Spinal cord (tissue), 10 donors: ENCODE data around the gene BTG2. TPM values are rescaled to one million over a fixed set of nuclear protein-coding genes. Genes with fewer than 3 reads are reported as not detected.
A peak's percentile ranks its signal among the peaks of the same experiment; 100 is the strongest.
"Not testable (repeated sequence)": the region's sequence is repeated elsewhere in the genome, so short reads cannot be mapped to it uniquely, and the experiment has no call there.

Experiments used
- DNase-seq, 6 donors: peaks; one replicate each; pipeline versions ENCODE4 v3.0.0 to v3.0.0-alpha.2; 2013 to 2015; ENCODE audit warnings: low spot score in 6 of 6, low read depth in 4 of 6
- H3K27ac ChIP-seq: one replicate; pipeline ENCODE4 v1.5.1; 2013; ENCODE audit warnings: low read depth, low read length, control low read depth
- H3K27me3 ChIP-seq: one replicate; pipeline ENCODE4 v1.6.1; 2013; ENCODE audit warnings: low read length; ENCODE audit not compliant: control insufficient read depth, insufficient read depth
- H3K36me3 ChIP-seq: one replicate; pipeline ENCODE4 v1.6.1; 2013; ENCODE audit warnings: low read length; ENCODE audit not compliant: control insufficient read depth, insufficient read depth
- H3K4me1 ChIP-seq: one replicate; pipeline ENCODE4 v1.6.1; 2013; ENCODE audit warnings: low read length; ENCODE audit not compliant: control insufficient read depth, insufficient read depth
- H3K4me3 ChIP-seq: one replicate; pipeline ENCODE4 v1.5.1; 2013; ENCODE audit warnings: low read depth, low read length, control low read depth
- H3K9me3 ChIP-seq: one replicate; pipeline ENCODE4 v1.6.1; 2013; ENCODE audit warnings: low read length; ENCODE audit not compliant: control insufficient read depth, insufficient read depth
- WGBS: methylation state at CpG from one replicate; pipeline ENCODE4 v1.1.5; 2013; ENCODE audit warnings: missing lambda C conversion rate; ENCODE audit not compliant: insufficient coverage; 5-methylcytosine and 5-hydroxymethylcytosine counted together
- long read RNA-seq, 4 donors: transcript quantifications; one replicate each; lab custom pipeline, GENCODE V29; 2026
- polyA plus RNA-seq, 2 donors: library from polyadenylated mRNA; unstranded; fragments of 120-200 nt; gene quantifications; one replicate each; pipeline ENCODE4 v1.2.1, GENCODE V29; 2013; ENCODE audit not compliant: insufficient read length in 2 of 2
- total RNA-seq, 2 donors: library from RNA; depleted of rRNA in 1 of 2; stranded (reverse); fragments of 120-200 nt in 1 of 2; fragments of >200 nt in 1 of 2; gene quantifications; one replicate each; pipeline versions ENCODE4 v1.2.3 to v1.2.4, GENCODE V29; 2013 to 2014
- donor health status: healthy.

The BTG2 gene, protein sequence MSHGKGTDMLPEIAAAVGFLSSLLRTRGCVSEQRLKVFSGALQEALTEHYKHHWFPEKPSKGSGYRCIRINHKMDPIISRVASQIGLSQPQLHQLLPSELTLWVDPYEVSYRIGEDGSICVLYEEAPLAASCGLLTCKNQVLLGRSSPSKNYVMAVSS
- 10 to 100 TPM; 37.1 to 39.1 TPM for total RNA-seq
- 10 to 100 TPM; 28.4 to 39.5 TPM for polyA plus RNA-seq
- long read RNA-seq, donor 1, transcript BTG2-201 (2 exons, 2,712 nt): major isoform, 6 of 6 reads
- long read RNA-seq, donor 1, partial matches to known transcripts: 0 of 6 reads
- long read RNA-seq, donor 1, other reads (novel, unspliced or antisense): 0 of 6 reads
- long read RNA-seq, donor 2, partial matches to known transcripts: 0 of 4 reads
- long read RNA-seq, donor 2, other reads (novel, unspliced or antisense): 0 of 4 reads
- long read RNA-seq, donor 3, transcript BTG2-201 (2 exons, 2,712 nt): major isoform, 6 of 6 reads
- long read RNA-seq, donor 3, partial matches to known transcripts: 0 of 6 reads
- long read RNA-seq, donor 3, other reads (novel, unspliced or antisense): 0 of 6 reads
- long read RNA-seq, donor 4, transcript BTG2-201 (2 exons, 2,712 nt): major isoform, 17 of 17 reads
- long read RNA-seq, donor 4, partial matches to known transcripts: 0 of 17 reads
- long read RNA-seq, donor 4, other reads (novel, unspliced or antisense): 0 of 17 reads

DNA sequence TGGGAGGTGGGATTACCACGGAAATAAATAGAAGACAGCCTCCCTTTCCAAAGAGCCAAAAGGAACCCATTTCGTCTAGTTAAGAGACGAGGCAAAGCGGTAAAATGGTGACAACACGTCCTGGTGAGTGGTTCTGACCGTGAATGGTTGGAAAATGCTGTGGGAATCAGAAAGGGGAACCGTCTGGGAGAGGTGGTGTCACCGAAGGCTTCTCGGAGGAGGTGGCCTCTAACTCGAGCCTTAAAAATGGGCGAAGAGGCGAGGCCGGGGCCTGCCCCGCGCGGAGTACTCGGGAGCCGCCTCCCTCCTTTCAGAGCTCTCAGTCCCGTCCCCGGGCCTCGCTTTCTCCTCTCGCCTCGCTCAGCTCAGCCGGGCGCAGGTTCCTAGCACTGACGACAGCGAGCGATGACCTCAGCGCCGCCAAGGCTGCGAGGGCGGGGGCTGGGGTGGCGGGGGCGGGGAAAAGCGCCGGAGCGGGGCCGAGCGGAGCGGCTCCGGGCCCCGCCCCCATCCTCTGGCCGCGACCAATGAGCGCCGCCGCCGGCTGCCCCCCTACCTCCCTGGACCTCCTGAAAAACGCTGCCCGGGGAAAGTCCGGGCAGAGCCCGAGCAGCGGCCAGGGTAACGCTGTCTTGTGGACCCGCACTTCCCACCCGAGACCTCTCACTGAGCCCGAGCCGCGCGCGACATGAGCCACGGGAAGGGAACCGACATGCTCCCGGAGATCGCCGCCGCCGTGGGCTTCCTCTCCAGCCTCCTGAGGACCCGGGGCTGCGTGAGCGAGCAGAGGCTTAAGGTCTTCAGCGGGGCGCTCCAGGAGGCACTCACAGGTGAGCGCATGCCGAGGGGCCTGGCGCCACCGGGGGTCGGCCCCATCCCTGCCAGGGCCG, at the start of gene BTG2:
Gene BTG2, plus strand, starts transcription at position 601 of the 890 bp plus-strand sequence. Its CDS starts 88 bp downstream, at position 689.
- Histone ChIP-seq H3K27ac (peak within 1 kb of the TSS; percentile 96), H3K36me3 (peaks cover 13% of the 10 kb centered on the region), H3K4me1 (peaks cover 41% of the 10 kb centered on the region), H3K4me3 (peak within 1 kb of the TSS; percentile 94), H3K27me3 (no peaks in the 10 kb centered on the region), H3K9me3 (no peaks in the 10 kb centered on the region)
- WGBS: 2% methylated on average over 71 of the region's 79 CpGs
- DNase-seq: peak in 4 of 6 donors; percentile 74 to 96 (median 92)

DNA sequence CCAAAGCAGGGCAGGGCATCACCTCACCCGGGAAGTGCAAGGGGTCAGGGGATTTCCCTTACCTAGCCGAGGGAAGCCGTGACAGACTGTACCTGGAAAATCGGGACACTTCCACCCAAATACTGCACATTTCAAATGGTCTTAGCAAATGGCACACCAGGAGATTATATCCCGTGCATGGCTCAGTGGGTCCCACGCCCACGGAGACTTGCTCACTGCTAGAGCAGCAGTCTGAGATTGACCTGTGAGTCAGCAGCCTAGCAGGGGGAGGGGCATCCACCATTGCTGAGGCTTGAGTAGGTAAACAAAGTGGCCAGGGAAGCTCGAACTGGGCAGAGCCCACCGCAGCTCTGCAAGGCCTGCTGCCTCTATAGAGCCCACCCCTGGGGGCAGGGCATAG, 48.7 kb upstream of the BTG2 start:
- H3K4me3 ChIP-seq, H3K4me1 ChIP-seq, H3K27ac ChIP-seq, DNase-seq, H3K27me3 ChIP-seq, H3K36me3 ChIP-seq, H3K9me3 ChIP-seq: not testable (repeated sequence)
- 92% methylated on average over 7 of the region's 9 CpGs for WGBS

DNA sequence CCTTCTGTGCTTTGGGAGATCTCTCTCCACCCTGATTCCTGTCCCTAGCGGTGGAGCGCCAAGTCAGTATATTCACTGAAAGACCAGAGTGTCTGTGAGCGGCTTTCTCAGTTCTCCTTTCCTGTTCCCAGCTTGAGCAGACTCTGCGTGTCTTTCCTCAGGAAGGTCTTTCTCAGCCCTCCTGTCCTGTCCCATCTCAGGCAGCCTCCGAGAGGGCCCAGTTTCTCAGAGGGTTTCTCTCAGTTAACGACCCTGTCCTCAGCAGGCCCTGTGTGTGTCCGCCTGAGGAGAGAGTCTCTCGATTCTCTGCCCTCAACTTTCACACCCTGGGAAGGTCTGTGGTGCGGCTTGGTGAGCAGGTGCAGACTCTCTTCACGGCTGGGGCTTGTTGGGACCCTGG, 41.8 kb upstream of the BTG2 start:
- no peaks in the 10 kb centered on the region for H3K9me3 ChIP-seq
- WGBS: 74% methylated on average over 6 of the region's 10 CpGs
- peaks cover 7% of the 10 kb centered on the region for H3K4me1 ChIP-seq
- H3K36me3 ChIP-seq: no peaks in the 10 kb centered on the region
- no peak overlapping the region for H3K4me3 ChIP-seq
- no peaks in the 10 kb centered on the region for H3K27me3 ChIP-seq
- no peak for DNase-seq
- H3K27ac ChIP-seq: no peak overlapping the region

DNA sequence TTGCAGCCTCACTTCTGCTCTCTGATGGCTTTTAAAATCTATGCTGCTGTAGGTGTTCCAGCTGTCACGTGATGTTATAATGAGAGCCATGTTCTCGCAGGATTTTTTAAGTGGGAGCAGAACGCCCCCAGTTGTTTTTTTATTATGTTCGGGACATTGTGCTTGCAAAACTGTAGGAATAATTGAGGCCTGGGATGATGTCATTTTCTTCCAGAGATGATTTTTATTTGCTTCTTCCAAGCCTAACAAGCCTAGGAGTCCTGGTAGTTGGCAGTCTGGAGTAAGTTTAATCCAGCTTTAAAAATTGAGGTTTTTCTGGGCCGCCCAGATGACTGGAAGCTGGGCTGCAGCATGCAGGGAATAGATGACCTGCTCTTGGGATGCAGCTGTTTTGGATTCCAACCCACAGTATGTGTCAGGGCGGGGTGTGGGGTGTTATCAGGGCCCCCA, 41.2 kb upstream of the BTG2 start:
- 62% methylated on average over 5 of the region's 6 CpGs for WGBS
- Histone ChIP-seq H3K36me3 (no peaks in the 10 kb centered on the region), H3K4me1 (peaks cover 7% of the 10 kb centered on the region), H3K9me3 (no peaks in the 10 kb centered on the region), H3K27me3 (no peaks in the 10 kb centered on the region), H3K4me3 (no peak overlapping the region), H3K27ac (no peak overlapping the region)
- peak in 1 of 6 donors; percentile 62 for DNase-seq

DNA sequence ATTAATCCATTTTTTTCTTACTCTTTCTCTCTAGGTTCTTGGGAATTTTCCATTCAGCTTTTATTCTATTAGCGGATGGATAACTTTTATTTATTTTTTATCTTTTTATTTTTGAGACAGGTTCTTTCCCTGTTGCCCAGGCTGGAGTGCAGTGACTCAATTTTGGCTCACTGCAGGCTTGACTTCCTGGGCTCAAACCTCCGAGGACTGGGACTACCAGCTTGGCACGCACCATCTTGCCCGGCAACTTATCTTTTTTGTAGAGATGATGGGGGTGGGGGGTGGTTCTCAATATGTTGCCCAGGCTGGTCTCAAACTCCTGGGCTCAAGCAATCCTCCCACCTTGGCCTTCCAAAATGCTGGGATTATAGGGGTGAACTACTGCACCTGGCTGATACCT, 39.8 kb upstream of the BTG2 start:
- Histone ChIP-seq H3K9me3 (no peaks in the 10 kb centered on the region), H3K4me3 (no peak overlapping the region), H3K36me3 (no peaks in the 10 kb centered on the region), H3K4me1 (peaks cover 10% of the 10 kb centered on the region), H3K27ac (no peak overlapping the region), H3K27me3 (no peaks in the 10 kb centered on the region)
- WGBS: 60% methylated on average over 1 of the region's 4 CpGs
- DNase-seq: no peak

DNA sequence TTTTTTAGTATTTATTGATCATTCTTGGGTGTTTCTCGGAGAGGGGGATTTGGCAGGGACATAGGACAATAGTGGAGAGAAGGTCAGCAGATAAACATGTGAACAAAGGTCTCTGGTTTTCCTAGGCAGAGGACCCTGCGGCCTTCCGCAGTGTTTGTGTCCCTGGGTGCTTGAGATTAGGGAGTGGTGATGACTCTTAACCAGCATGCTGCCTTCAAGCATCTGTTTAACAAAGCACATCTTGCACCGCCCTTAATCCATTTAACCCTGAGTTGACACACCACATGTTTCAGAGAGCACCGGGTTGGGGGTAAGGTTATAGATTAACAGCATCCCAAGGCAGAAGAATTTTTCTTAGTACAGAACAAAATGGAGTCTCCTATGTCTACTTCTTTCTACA, 39.2 kb upstream of the BTG2 start:
- not testable (repeated sequence) for H3K27ac ChIP-seq, DNase-seq, H3K9me3 ChIP-seq, H3K4me1 ChIP-seq, H3K36me3 ChIP-seq, H3K4me3 ChIP-seq, H3K27me3 ChIP-seq
- WGBS: no CpG with 5 or more reads among the region's 5 CpGs

DNA sequence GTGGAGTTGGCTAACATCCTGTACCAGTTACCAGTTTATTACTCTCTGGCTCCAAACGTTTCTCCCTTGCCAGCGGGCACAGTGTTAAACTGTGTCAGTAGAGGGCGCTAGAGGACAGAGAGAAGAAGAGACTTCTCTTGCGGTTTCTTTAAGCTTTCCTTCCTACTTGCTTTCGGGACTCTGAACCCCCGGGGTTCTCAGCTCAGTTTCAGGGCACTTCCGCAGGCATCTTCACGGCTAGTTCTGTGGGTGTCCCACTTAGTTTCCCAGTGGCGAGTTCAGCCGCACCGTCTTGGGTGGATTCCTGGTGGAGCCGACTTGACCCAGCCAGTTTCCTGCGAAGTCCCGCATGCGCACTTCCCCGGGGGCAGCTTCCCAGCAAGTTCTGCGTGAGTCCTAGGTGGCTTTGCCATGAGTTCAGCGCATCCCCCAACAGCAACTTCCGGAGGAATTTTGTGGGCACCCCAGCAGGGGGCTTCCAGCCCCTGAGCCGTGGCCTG, 37.9 kb upstream of the BTG2 start:
- peak; percentile 85 to 97 (median 92) for DNase-seq
- Histone ChIP-seq H3K9me3 (no peaks in the 10 kb centered on the region), H3K27me3 (no peaks in the 10 kb centered on the region), H3K4me3 (peak overlapping the region; percentile 84), H3K4me1 (peaks cover 17% of the 10 kb centered on the region), H3K27ac (peak overlapping the region; percentile 84), H3K36me3 (no peaks in the 10 kb centered on the region)
- under 1% methylated on average over 19 of the region's 20 CpGs for WGBS

DNA sequence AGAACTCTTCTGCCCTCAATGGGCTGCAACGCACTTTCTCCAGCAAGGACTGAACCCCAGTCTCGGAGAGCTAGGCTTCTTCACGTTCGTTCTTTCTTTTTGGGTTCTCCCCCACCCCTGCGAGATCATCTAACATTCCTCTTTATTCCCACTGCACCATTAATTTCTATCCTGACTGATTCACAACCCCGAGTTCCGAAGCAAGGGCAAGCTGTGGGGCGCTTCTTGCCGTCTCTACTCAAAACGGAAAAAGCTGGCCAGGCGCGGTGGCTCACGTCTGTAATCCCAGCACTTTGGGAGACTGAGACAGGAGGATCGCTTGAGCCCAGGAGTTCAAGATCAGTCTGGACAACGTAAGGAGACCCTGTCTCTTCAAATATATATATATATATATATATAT, 37.4 kb upstream of the BTG2 start:
- 37% methylated on average over 7 of the region's 15 CpGs for WGBS
- H3K9me3 ChIP-seq: no peaks in the 10 kb centered on the region
- H3K36me3 ChIP-seq: no peaks in the 10 kb centered on the region
- no peak for DNase-seq
- H3K4me1 ChIP-seq: peaks cover 22% of the 10 kb centered on the region
- peak overlapping the region; percentile 84 for H3K4me3 ChIP-seq
- no peaks in the 10 kb centered on the region for H3K27me3 ChIP-seq
- H3K27ac ChIP-seq: peak overlapping the region; percentile 84
